Liver (tissue), 9 donors: Measurements from ENCODE around the gene HADHB. TPM values are rescaled to one million over a fixed set of nuclear protein-coding genes. Genes with fewer than 3 reads are reported as not detected.
A peak's percentile ranks its signal among the peaks of the same experiment; 100 is the strongest.

Experiments used
- DNase-seq: peaks from one replicate; pipeline ENCODE4 v3.0.0-alpha.2; 2017; ENCODE audit warnings: low spot score
- H3K27ac ChIP-seq, 2 donors: one replicate each; pipeline ENCODE4 v1.7.0; 2013; ENCODE audit warnings: inconsistent platforms in 2 of 2, low read length in 2 of 2, control low read depth in 1 of 2, low read depth in 1 of 2, mild to moderate bottlenecking in 1 of 2
- H3K27me3 ChIP-seq, 4 donors: one replicate each; pipeline versions ENCODE4 v1.6.1 to v1.7.0; 2013; ENCODE audit warnings: low read length in 3 of 4, inconsistent platforms in 1 of 4, mild to moderate bottlenecking in 1 of 4, moderate library complexity in 1 of 4; ENCODE audit not compliant: control insufficient read depth in 4 of 4, insufficient read depth in 4 of 4
- H3K36me3 ChIP-seq, 4 donors: one replicate each; pipeline versions ENCODE4 v1.6.1 to v1.7.0; 2013; ENCODE audit warnings: low read length in 3 of 4, mild to moderate bottlenecking in 3 of 4, low read depth in 1 of 4, moderate library complexity in 1 of 4; ENCODE audit not compliant: control insufficient read depth in 4 of 4, insufficient read depth in 3 of 4
- H3K4me1 ChIP-seq, 4 donors: one replicate each; pipeline versions ENCODE4 v1.6.1 to v1.7.0; 2013; ENCODE audit warnings: low read length in 3 of 4, mild to moderate bottlenecking in 3 of 4, moderate library complexity in 1 of 4; ENCODE audit not compliant: control insufficient read depth in 4 of 4, insufficient read depth in 4 of 4
- H3K4me3 ChIP-seq, 3 donors: one replicate each; pipeline versions ENCODE4 v1.6.1 to v1.7.0; 2013; ENCODE audit warnings: low read length in 3 of 3, control low read depth in 1 of 3, low read depth in 1 of 3, mild to moderate bottlenecking in 1 of 3
- H3K9ac ChIP-seq, 2 donors: one replicate each; pipeline ENCODE4 v1.7.0; 2013; ENCODE audit warnings: low read length in 2 of 2, mild to moderate bottlenecking in 2 of 2, moderate library complexity in 2 of 2, control low read depth in 1 of 2, low read depth in 1 of 2
- H3K9me3 ChIP-seq, 4 donors: one replicate each; pipeline versions ENCODE4 v1.6.1 to v1.7.0; 2013; ENCODE audit warnings: low read length in 3 of 4; ENCODE audit not compliant: control insufficient read depth in 4 of 4
- EGR1 ChIP-seq, 2 donors: IDR thresholded peaks; 2 replicates each; pipeline ENCODE4 v1.6.1; 2016 to 2018; ENCODE audit warnings: antibody characterized with exemption in 2 of 2, low read depth in 2 of 2
- FOXA2 ChIP-seq: IDR thresholded peaks from 2 replicates; pipeline ENCODE4 v1.6.1; 2016; ENCODE audit warnings: antibody characterized with exemption
- GABPA ChIP-seq, 2 donors: IDR thresholded peaks in 1 of 2; conservative IDR thresholded peaks in 1 of 2; 2 replicates each; pipeline ENCODE4 v1.6.1; 2016; ENCODE audit warnings: antibody characterized with exemption in 2 of 2, mild to moderate bottlenecking in 1 of 2, moderate library complexity in 1 of 2
- HNF4A ChIP-seq, 2 donors: conservative IDR thresholded peaks; 2 replicates each; pipeline ENCODE4 v1.6.1; 2016; ENCODE audit warnings: antibody characterized with exemption in 2 of 2, mild to moderate bottlenecking in 2 of 2
- JUND ChIP-seq, 2 donors: IDR thresholded peaks; 2 replicates each; pipeline ENCODE4 v1.6.1; 2016; ENCODE audit warnings: antibody characterized with exemption in 2 of 2
- NR2F2 ChIP-seq: IDR thresholded peaks from 2 replicates; pipeline ENCODE4 v1.6.1; 2016; ENCODE audit warnings: antibody characterized with exemption
- RAD21 ChIP-seq, 2 donors: IDR thresholded peaks; 2 replicates each; pipeline ENCODE4 v1.6.1; 2016; ENCODE audit warnings: antibody characterized with exemption in 2 of 2, mild to moderate bottlenecking in 2 of 2
- RXRA ChIP-seq, 2 donors: IDR thresholded peaks; 2 replicates each; pipeline ENCODE4 v1.6.1; 2017 to 2018; ENCODE audit warnings: antibody characterized with exemption in 2 of 2, mild to moderate bottlenecking in 1 of 2
- SP1 ChIP-seq: IDR thresholded peaks from 2 replicates; pipeline ENCODE4 v1.6.1; 2018; ENCODE audit warnings: antibody characterized with exemption, mild to moderate bottlenecking
- TAF1 ChIP-seq: conservative IDR thresholded peaks from 2 replicates; pipeline ENCODE4 v1.6.1; 2016; ENCODE audit warnings: antibody characterized with exemption, mild to moderate bottlenecking
- WGBS: extraction: QIAGEN DNeasy Blood & Tissue Kit; methylation state at CpG from one replicate; pipeline ENCODE4 v1.1.7; 2013; 5-methylcytosine and 5-hydroxymethylcytosine counted together
- polyA plus RNA-seq, 2 donors: library from polyadenylated mRNA; stranded (reverse) in 1 of 2; unstranded in 1 of 2; fragments of 200-250 nt in 1 of 2; fragments of >200 nt in 1 of 2; fragmentation: Nextera tagmentation in 1 of 2; extraction: Ambion mirVana in 1 of 2; gene quantifications; one replicate each; pipeline versions ENCODE4 v1.2.1 to v1.2.3, GENCODE V29; 2013 to 2015
- total RNA-seq, 2 donors: library from RNA; depleted of rRNA; stranded (reverse); fragments of >200 nt; gene quantifications; one replicate each; pipeline ENCODE4 v1.2.3, GENCODE V29; 2014
- TF ChIP-seq, protein P1 (sequence below): IDR thresholded peaks from 2 replicates; pipeline ENCODE4 v1.6.1; 2016; ENCODE audit warnings: antibody characterized with exemption
- TF ChIP-seq, protein P2 (sequence below): IDR thresholded peaks from 2 replicates; pipeline ENCODE4 v1.6.1; 2016; ENCODE audit warnings: antibody characterized with exemption, mild to moderate bottlenecking
- TF ChIP-seq, protein P3 (sequence below): IDR thresholded peaks from 2 replicates; pipeline ENCODE4 v1.6.1; 2016; ENCODE audit warnings: antibody characterized with exemption
- TF ChIP-seq, protein P4 (sequence below): fragments of 150-350 bp; IDR thresholded peaks from 2 replicates; pipeline ENCODE4 v1.5.1; 2017; ENCODE audit warnings: improper control_type of control experiment, low read depth, low read length; ENCODE audit not compliant: missing input control
- donor health status: healthy.
- donor health status: healthy.
- donor health status: healthy.
- donor health status: healthy.
- donor health status: healthy.

The HADHB gene
- total and polyA plus RNA-seq, 4 donors = 103 to 284 (median 261) TPM

DNA sequence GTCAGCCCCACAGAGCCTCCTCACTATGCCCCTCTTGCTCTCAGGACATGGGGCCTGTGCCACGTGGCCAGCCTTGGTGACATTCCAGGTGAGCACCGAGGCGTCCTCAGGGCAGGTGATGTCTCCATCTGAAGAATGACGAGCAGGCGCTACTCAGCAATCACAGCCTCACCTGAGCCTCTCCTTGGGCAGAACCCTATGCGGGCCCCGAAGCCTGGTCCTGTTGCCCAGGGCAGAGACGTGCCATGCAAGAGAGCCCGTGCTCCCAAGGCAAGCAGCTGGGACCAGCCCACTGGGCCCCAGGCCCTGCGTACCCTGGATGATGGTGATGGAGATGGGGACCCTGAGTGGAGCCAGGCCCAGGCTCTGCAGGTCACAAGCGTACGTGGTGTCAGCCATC, 68.7 kb downstream of the HADHB start:
- WGBS = 93% methylated on average over 12 of the region's 12 CpGs
- DNase-seq = no peak

DNA sequence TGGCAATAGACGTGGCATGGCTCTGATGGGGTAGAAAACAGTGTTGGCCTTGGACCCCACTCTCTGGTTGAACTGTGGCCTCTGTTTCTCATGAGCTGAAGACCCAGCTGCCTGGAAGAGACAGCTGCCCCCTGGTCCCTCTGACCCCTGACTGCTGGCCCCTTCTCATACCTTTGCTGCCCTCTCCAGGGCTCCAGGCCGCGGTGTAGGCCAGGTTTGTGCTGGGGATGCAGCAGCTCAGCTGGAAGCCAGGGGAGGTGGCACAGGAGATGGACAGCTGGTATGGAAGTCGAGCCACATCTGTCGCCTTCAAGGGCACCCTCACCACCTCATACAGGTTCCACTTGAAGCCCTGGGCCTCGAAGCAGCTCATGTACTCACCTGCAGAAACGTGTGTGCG, 69.5 kb downstream of the HADHB start:
- H3K27ac ChIP-seq = no peak overlapping the region

More for the DNA sequence above, 68.7 kb downstream of the HADHB start:
- Histone ChIP-seq H3K27ac (no peak overlapping the region), H3K27me3 (no peaks in the 10 kb centered on the region), H3K36me3 (no peaks in the 10 kb centered on the region), H3K4me3 (no peak overlapping the region), H3K9ac (no peak overlapping the region), H3K9me3 (no peaks in the 10 kb centered on the region), H3K4me1 (no peaks in the 10 kb centered on the region)
- TF ChIP-seq RXRA (IDR thresholded peaks at IDR 0.05) (no peak), FOXA2 (no peak), EGR1 (IDR thresholded peaks at IDR 0.05; ENCODE audit: low read depth in 2 of 2) (no peak), NR2F2 (no peak), TAF1 (no peak), GABPA (IDR thresholded peaks at IDR 0.05 in 1 of 2, conservative IDR thresholded peaks at IDR 0.05 in 1 of 2) (no peak), RAD21 (IDR thresholded peaks at IDR 0.05) (no peak), HNF4A (conservative IDR thresholded peaks at IDR 0.05) (no peak), JUND (IDR thresholded peaks at IDR 0.05) (no peak), SP1 (no peak)
- TF ChIP-seq, protein P1, sequence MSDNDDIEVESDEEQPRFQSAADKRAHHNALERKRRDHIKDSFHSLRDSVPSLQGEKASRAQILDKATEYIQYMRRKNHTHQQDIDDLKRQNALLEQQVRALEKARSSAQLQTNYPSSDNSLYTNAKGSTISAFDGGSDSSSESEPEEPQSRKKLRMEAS = no peak
- TF ChIP-seq, protein P2, sequence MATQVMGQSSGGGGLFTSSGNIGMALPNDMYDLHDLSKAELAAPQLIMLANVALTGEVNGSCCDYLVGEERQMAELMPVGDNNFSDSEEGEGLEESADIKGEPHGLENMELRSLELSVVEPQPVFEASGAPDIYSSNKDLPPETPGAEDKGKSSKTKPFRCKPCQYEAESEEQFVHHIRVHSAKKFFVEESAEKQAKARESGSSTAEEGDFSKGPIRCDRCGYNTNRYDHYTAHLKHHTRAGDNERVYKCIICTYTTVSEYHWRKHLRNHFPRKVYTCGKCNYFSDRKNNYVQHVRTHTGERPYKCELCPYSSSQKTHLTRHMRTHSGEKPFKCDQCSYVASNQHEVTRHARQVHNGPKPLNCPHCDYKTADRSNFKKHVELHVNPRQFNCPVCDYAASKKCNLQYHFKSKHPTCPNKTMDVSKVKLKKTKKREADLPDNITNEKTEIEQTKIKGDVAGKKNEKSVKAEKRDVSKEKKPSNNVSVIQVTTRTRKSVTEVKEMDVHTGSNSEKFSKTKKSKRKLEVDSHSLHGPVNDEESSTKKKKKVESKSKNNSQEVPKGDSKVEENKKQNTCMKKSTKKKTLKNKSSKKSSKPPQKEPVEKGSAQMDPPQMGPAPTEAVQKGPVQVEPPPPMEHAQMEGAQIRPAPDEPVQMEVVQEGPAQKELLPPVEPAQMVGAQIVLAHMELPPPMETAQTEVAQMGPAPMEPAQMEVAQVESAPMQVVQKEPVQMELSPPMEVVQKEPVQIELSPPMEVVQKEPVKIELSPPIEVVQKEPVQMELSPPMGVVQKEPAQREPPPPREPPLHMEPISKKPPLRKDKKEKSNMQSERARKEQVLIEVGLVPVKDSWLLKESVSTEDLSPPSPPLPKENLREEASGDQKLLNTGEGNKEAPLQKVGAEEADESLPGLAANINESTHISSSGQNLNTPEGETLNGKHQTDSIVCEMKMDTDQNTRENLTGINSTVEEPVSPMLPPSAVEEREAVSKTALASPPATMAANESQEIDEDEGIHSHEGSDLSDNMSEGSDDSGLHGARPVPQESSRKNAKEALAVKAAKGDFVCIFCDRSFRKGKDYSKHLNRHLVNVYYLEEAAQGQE = no peak
- TF ChIP-seq, protein P3, sequence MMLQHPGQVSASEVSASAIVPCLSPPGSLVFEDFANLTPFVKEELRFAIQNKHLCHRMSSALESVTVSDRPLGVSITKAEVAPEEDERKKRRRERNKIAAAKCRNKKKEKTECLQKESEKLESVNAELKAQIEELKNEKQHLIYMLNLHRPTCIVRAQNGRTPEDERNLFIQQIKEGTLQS = no peak
- TF ChIP-seq, protein P4, sequence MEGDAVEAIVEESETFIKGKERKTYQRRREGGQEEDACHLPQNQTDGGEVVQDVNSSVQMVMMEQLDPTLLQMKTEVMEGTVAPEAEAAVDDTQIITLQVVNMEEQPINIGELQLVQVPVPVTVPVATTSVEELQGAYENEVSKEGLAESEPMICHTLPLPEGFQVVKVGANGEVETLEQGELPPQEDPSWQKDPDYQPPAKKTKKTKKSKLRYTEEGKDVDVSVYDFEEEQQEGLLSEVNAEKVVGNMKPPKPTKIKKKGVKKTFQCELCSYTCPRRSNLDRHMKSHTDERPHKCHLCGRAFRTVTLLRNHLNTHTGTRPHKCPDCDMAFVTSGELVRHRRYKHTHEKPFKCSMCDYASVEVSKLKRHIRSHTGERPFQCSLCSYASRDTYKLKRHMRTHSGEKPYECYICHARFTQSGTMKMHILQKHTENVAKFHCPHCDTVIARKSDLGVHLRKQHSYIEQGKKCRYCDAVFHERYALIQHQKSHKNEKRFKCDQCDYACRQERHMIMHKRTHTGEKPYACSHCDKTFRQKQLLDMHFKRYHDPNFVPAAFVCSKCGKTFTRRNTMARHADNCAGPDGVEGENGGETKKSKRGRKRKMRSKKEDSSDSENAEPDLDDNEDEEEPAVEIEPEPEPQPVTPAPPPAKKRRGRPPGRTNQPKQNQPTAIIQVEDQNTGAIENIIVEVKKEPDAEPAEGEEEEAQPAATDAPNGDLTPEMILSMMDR = no peak

More for the DNA sequence above, 69.5 kb downstream of the HADHB start:
- no peak overlapping the region for H3K4me3 ChIP-seq
- no peaks in the 10 kb centered on the region for H3K27me3 ChIP-seq
- no peaks in the 10 kb centered on the region for H3K4me1 ChIP-seq
- DNase-seq = no peak
- no peaks in the 10 kb centered on the region for H3K36me3 ChIP-seq
- no peaks in the 10 kb centered on the region for H3K9me3 ChIP-seq
- no peak overlapping the region for H3K9ac ChIP-seq
- TF ChIP-seq NR2F2 (no peak), RAD21 (IDR thresholded peaks at IDR 0.05) (peak in 1 of 2 donors; percentile 24)
- WGBS = 82% methylated on average over 8 of the region's 8 CpGs
